H1 (cell line): ENCODE results near the gene RCC1.

Source experiments
- BRCA1 ChIP-seq: IDR thresholded peaks from 2 replicates; pipeline ENCODE4 v1.6.1; 2012; ENCODE audit warnings: low read depth, low read length, improper control_type of control experiment
- CTCF ChIP-seq, 3 experiments: IDR thresholded peaks; 1 replicate in 2 of 3; 2 replicates in 1 of 3; pipeline versions ENCODE4 v1.5.1 to v1.6.1; 2011; ENCODE audit warnings: low read length in 3 of 3, mild to moderate bottlenecking in 3 of 3, inconsistent platforms in 2 of 3, low read depth in 1 of 3, moderate library complexity in 1 of 3; ENCODE audit not compliant: insufficient read depth in 1 of 3; ENCODE audit errors: control extremely low read depth in 1 of 3
- GTF2F1 ChIP-seq: IDR thresholded peaks from 2 replicates; pipeline ENCODE4 v1.6.1; 2012; ENCODE audit warnings: low read depth, low read length, improper control_type of control experiment, borderline replicate concordance
- POLR2A ChIP-seq, 2 experiments: IDR thresholded peaks; 1 replicate in 1 of 2; 2 replicates in 1 of 2; pipeline ENCODE4 v1.6.1; 2011; ENCODE audit warnings: low read depth in 2 of 2, low read length in 2 of 2, mild to moderate bottlenecking in 2 of 2; ENCODE audit errors: control extremely low read depth in 1 of 2
- RNF2 ChIP-seq: fragments of 200-900, 300-1000 bp; sonication (generic); IDR thresholded peaks from 2 replicates; pipeline ENCODE4 v1.7.1; 2016; ENCODE audit warnings: borderline replicate concordance, low read depth, mild to moderate bottlenecking, antibody characterized with exemption, low read length; ENCODE audit not compliant: poor library complexity, severe bottlenecking; ENCODE audit errors: missing control alignments
- SIN3A ChIP-seq, 2 experiments: IDR thresholded peaks in 1 of 2; conservative IDR thresholded peaks in 1 of 2; 2 replicates each; pipeline ENCODE4 v1.6.1; 2011 to 2012; ENCODE audit warnings: low read length in 2 of 2, improper control_type of control experiment in 1 of 2, low read depth in 1 of 2, mild to moderate bottlenecking in 1 of 2
- SRF ChIP-seq: IDR thresholded peaks from 2 replicates; pipeline ENCODE4 v1.6.1; 2011; ENCODE audit warnings: mild to moderate bottlenecking, low read depth, low read length, moderate library complexity
- TAF1 ChIP-seq: IDR thresholded peaks from 2 replicates; pipeline ENCODE4 v1.6.1; 2011; ENCODE audit warnings: mild to moderate bottlenecking, low read depth, low read length

DNA sequence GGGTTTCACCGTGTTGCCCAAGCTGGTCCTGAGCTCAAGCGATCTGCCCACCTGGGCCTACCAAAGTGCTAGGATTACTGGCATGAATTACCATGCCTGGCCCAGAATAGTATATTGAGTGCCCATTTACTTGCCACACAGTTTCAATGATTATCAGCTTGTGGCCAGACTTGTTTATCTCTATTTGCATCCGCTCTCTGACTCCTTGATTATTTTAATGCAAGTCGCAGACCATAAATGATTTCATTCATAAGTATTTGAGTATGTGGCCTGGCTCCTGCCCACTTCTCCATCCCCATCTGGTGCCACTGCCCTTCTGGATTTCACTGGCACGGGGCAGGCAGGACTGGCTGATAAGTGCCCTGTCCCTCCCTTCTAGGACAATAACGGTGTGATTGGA lies 28.8 kb downstream of the RCC1 start:
- no peak for TF ChIP-seq SRF
- no peak for TF ChIP-seq CTCF (IDR thresholded peaks at IDR 0.05; ENCODE audit: control extremely low read depth in 1 of 3, insufficient read depth in 1 of 3, low read depth in 1 of 3, low read length in 3 of 3)
- TF ChIP-seq BRCA1, result no peak
- TF ChIP-seq TAF1, result no peak
- TF ChIP-seq POLR2A (IDR thresholded peaks at IDR 0.05; ENCODE audit: control extremely low read depth in 1 of 2, low read depth in 2 of 2, low read length in 2 of 2), result no peak
- no peak for TF ChIP-seq RNF2
- no peak for TF ChIP-seq SIN3A (conservative IDR thresholded peaks at IDR 0.05 in 1 of 2, IDR thresholded peaks at IDR 0.05 in 1 of 2; ENCODE audit: low read depth in 1 of 2, low read length in 2 of 2)
- TF ChIP-seq GTF2F1, result no peak
